Thyroid gland (tissue), 4 donors: ENCODE results near the gene TTLL10.

Experiments
- POLR2A ChIP-seq, 2 donors: fragments of 450-650 bp; IDR thresholded peaks; one replicate each; pipeline ENCODE4 v1.6.1; 2017; ENCODE audit warnings: antibody characterized with exemption in 2 of 2, mild to moderate bottlenecking in 2 of 2, moderate library complexity in 1 of 2
- TF ChIP-seq, protein P1 (sequence below), 6 experiments: fragments of 200-600 bp in 3 of 6; fragments of 450-650 bp in 3 of 6; sonication (generic) in 3 of 6; IDR thresholded peaks; one replicate each; pipeline ENCODE4 v1.5.1; 2016 to 2019; ENCODE audit warnings: antibody characterized with exemption in 6 of 6, mild to moderate bottlenecking in 2 of 6, inconsistent platforms in 1 of 6, moderate library complexity in 1 of 6

DNA sequence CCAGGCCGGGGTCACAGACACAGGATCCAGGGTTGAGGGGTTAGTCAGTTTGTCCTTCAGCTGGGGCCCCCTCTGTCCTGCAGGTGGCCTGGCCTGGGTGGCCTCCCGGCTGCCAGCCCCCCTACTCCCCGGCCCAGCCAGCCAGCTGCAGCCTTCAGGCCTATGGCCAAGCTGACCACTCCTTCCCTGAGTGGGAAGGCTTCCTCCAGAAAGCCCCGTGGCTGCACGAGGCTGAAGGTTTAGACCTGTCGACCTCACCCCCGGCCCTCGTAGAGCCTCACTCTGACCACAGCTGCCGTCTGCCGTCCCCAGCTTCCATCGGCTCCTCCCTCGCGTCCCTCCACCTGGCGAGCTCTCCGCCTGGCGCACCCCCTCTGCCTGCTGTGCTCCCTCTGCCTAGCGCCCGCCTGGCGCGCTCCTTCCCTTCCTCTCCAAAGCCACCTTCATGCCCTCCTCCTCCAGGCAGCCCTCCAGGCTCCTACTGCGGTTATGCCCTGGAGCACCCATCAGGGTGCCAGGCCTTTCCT is 9.6 kb downstream of the TTLL10 start:
- TF ChIP-seq, protein P1, sequence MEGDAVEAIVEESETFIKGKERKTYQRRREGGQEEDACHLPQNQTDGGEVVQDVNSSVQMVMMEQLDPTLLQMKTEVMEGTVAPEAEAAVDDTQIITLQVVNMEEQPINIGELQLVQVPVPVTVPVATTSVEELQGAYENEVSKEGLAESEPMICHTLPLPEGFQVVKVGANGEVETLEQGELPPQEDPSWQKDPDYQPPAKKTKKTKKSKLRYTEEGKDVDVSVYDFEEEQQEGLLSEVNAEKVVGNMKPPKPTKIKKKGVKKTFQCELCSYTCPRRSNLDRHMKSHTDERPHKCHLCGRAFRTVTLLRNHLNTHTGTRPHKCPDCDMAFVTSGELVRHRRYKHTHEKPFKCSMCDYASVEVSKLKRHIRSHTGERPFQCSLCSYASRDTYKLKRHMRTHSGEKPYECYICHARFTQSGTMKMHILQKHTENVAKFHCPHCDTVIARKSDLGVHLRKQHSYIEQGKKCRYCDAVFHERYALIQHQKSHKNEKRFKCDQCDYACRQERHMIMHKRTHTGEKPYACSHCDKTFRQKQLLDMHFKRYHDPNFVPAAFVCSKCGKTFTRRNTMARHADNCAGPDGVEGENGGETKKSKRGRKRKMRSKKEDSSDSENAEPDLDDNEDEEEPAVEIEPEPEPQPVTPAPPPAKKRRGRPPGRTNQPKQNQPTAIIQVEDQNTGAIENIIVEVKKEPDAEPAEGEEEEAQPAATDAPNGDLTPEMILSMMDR (IDR thresholded peaks at IDR 0.05) = no peak
- TF ChIP-seq POLR2A (IDR thresholded peaks at IDR 0.05) = no peak
